AG08396 (cell line): ENCODE measurements around the gene CPSF4L.
A peak's percentile ranks its signal among the peaks of the same experiment; 100 is the strongest.

ENCODE experiments used
- DNase-seq: peaks from one replicate; pipeline ENCODE4 v3.0.0; 2012; ENCODE audit warnings: low spot score, mixed read lengths

Gene CPSF4L

DNA sequence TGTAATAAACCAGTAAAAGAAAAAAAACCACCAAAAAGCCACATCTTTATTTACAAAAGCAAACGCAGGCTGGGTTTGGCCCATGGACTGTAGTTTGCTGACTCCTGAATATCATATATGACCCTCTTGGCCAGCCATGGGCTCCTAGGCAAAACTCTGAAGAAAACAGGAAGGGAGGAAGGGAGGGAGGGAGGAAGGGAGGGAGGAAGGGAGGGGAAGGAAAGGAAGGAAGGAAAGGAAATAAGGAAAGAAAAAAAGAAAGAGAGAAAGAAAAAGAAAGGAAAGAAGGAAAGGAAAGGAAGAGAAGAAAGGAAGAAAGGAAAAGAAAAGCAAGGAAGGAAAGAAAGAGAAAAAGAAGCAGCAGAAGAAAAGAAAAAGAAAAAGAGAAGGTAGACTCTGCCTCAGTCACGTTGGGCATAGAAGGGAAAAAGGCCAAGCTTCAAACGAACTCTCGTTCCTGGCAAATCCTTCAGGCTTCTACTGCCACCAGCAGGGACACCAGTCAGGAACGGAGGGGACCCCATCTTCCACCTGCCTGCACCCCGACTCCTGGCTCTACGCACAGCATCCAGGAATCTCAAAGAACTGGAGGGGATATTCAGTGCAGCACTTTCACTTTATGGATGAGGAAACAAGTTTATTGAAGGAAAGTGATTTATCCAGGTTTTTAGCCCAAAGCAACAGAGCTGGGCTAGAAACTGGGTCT lies 28.0 kb upstream of the CPSF4L start:
- DNase-seq = no peak

DNA sequence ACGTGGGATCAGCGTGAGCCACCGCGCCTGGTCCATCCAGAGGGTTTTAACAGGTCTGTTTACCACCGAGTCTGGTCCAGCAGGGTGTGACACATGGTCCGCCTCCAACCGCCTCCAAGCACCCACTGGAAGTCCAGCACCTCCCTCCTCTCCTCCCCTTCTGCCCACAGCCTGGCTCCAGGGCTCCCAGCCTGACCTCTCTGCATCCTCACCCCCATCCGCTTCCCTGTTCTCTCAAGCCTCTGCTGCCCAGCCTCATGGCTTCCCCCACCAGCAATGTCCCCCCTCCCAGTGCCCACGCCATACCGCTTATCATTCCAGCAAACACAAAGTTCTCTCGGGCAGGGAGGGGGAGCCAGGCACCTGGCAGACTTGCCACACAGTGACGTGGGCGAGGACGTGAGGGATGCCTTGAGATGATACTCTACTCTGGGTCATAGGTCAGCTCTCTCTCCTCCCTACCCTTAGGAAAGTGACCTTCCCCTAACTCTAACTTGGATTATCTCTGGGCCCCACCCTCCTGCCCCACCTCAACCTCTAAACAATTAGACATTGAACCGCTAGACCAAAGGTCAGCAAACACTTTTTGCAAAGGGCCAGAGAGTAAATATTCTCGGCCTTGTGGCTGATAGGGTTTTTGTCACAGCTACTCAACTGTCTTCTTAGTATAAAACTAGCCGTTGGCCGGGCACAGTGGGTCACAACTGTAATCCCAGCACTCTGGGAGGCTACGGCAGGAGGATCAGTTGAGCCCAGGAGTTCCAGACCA lies 27.0 kb upstream of the CPSF4L start:
- no peak for DNase-seq

DNA sequence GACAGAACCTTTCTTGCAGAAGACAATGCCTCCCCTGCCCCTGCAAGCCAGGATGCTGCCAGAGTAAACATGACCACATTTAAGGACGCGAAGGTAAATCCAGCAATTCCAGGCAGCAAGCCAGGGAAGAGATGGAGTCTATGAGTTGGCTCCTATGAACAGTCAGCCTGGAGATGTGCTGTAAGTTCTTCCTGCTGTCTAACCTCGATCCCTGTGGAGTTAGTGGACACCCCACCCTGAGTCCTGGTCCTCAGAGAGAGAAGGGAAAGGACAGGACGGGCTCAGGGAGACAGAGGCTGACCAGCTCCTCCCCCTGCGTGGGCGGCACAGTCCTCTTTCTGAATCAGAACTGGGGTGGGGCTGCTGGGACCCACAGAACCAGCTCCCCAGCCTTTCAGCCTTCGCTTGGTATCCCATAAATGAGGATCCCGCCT lies 25.2 kb upstream of the CPSF4L start:
- no peak for DNase-seq

DNA sequence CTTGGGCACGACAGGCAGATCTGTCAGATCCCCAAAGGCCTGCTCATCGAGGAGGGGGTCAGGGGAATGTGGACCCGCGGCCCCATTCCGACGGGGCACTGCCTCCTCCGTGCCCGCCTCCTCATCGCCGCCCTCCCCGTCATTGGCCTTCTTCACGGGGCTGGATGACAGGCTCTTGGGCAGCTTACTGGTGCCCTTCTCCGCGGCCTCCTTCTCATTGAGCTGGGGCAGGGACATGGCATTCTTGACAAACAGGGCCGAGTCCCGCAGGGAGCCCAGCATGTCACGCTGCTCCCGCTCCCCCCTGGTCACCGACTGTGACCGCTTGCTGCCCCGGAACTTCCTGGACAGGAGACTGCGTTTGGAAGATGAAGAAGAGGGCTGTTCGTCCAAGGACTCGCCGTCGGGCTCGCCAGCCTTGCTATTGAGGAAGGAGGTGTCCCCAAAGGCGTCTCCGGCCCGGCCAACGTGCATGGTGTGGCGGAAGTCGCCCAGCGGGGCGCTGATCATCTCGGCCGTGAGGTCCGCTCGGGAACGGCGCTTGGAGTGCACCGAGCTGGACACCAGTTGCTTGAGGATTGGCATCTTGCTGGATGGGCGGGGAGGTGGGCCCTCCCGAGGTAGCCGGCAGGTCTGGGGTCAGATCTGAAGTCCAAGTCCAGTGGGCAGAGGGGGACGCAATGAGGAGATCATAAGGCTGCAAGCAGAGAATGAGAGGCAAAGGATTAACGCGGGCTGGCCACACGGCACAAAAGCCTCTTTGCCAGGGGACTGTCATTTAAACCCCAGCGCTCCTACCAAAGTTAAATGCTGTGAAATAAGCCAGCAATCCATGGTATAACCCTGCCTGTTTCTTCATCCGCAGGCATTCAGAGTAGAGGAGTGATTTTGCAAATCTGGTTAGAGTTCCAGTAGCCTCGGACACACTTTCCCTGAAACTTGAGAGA lies 24.5 kb upstream of the CPSF4L start:
- DNase-seq = no peak

DNA sequence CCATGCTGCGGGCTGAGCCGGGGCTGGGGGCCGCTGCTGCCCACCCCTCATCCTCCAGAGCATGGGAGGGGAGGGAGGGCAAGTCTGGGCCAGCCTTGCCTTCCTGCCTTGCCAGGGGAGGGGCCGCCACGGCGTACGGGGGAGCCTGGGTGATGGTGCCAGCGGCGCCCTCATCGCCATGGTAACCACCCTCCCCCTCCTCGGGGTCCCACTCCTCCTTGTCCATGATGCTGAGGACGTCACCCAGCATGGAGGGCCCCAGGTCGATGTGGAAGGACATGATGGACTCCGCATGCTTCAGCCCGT lies 23.9 kb upstream of the CPSF4L start:
- DNase-seq = no peak

DNA sequence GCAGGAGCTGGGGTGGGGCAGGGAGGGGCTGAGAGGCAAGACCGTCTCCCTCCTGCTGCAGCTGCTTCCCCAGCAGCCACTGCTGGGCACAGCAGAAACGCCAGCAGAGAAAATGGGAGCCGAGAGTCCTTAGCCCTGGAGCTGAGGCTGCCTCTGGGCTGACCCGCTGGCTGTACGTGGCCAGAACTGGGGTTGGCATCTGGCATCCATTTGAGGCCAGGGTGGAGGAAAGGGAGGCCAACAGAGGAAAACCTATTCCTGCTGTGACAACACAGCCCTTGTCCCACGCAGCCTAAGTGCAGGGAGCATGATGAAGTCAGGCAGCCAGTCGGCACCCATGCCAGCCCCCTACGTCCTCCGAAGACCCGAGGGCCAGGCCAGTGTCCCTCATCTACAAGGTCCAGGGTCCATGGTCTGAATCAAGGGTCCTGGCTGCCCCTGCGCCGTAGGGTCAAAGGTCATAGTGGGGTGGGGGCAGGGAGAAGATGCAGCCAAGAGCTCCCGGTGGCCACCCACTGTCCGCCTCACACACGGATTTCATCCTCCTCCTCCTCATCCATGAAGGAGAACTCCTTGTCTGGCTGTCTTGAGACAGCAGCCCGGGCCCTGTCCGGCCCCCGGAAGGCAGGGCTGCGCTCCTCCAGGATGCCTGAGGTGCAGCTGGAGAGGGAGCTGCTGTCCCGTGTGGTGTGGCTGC lies 23.4 kb upstream of the CPSF4L start:
- DNase-seq = no peak

DNA sequence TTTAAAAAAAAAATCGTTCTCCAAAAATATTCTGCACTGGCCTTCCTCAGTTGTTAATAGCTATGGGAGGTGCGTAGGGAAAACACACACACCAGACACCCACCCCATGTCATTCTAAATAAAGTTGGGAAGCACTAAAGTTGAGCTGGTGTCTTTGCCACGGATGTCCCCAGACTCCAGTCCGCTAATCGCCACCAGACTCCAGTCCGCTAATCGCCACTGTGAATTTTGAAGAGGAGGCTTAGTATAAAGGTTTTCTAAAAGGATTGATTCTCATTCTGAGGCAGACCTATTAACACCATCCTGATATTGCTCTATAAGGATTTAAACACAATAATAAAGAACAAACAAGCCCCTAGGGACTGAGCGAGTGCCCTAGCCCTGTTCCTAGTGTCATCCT lies 22.7 kb upstream of the CPSF4L start:
- DNase-seq = no peak

DNA sequence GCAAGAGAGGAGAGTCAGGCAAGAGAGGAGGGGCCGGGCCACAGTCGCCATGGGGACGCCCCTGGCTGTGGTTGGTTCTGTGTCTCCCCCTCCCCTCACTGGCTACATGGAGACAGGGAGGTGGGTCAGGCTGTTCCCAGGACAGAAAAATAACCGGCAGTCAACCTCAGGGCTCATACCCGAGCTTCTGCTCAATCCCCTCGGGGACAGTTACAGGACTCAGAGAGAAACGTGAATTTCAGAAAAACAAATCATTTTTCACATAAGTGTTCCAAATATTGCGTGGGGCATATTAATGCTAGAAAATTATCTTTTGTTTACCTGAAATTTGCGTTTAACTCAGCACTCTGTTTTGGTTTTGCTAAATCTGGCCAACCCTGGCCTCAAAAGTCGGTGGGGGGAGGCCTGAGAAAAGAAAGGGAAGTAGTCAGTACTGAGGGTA lies 22.2 kb upstream of the CPSF4L start:
- no peak for DNase-seq

DNA sequence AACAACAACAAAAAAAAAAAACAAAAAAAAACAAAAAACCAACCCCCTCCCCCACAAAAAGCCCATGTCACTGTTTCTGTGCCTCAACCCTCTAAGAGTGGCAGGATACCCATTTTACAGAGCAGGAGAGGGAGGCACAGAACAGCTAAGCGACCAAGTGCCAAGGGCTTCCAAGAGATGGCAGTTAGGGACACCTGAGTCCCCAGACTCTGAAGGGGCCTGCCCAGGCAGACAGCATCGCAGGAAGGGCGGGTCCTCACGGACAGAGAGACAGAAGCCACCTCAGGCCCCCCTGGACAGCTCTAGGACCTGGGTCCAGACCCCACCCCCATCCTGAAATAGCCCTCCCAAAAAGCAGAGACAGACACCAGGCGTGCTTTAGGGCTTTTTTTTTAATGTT lies 21.6 kb upstream of the CPSF4L start:
- DNase-seq = no peak

DNA sequence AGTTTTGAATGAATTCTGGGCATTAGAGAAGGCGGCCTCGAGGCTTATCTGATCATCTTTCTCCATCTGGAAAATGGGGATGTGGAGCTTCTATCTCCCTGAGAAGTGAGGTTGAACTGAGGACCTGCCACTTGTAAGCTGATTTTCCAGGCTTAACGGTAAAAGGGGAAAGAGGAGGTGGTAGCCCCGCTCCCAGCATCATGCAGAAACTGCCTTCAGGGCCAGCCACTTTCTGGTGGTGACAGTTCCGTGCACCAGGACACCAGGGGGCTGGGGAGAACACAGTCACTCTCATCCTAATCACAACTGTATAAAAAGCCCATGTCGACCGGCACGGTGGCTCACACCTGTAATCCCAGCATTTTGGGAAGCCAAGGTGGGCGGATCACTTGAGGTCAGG lies 20.9 kb upstream of the CPSF4L start:
- DNase-seq = no peak

DNA sequence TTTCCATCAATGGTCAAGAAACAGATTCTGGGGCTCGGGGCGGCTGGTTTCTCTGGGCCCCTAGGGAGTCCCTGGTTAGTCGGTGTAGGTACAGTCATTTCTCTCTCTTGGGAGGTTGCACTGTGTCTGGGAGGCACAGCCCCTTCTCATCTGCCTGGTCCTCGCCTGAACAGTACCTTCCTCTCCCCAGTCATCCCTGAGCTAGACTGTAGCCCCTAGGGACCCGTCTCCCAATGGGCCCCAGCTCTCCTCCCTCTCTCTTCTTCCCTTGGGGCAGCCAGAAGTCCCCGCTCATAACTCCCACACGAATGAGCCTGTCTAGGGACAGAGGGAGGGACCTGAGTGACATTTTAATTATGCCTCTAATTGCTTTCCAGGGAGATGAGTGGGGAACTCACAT lies 20.2 kb upstream of the CPSF4L start:
- no peak for DNase-seq

DNA sequence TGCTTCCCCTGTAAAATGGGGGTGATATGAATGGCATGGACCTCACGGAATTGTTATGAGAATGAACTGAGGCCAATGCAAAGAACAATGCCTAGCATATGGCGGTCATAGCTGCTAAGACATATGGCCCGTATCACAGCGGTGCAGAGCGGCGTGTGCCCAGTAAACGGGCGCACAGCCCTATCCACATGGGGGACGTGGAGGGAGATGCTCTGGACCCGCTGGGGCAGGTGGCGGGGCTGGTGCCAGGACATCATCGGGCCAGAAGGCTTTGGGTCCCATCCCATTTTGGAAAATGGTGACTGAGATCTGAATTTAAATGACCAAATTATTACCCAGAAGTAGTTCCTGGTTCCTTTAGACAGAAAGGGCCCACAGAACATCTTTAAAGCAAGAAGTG lies 18.5 kb upstream of the CPSF4L start:
- no peak for DNase-seq

DNA sequence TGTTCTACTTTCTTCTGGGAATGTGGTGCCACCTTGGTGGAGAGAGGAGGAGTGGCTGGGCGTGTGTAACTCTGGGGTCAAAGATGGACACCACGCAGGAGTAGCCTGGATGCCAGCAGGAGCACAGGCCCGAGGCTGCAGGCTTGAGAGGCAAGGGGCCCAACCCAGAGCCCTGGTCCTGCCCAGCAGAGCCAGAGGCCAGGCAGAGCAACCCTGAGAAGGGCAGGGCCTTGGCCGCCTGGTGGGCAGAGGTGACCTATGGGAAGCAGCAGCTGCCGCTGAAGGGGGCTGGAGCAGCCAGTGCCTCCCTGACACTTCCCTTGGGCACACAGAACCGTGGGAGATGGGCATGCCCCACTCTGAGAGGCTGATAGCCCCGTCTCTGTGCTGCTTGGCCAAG lies 18.0 kb upstream of the CPSF4L start:
- DNase-seq = no peak

DNA sequence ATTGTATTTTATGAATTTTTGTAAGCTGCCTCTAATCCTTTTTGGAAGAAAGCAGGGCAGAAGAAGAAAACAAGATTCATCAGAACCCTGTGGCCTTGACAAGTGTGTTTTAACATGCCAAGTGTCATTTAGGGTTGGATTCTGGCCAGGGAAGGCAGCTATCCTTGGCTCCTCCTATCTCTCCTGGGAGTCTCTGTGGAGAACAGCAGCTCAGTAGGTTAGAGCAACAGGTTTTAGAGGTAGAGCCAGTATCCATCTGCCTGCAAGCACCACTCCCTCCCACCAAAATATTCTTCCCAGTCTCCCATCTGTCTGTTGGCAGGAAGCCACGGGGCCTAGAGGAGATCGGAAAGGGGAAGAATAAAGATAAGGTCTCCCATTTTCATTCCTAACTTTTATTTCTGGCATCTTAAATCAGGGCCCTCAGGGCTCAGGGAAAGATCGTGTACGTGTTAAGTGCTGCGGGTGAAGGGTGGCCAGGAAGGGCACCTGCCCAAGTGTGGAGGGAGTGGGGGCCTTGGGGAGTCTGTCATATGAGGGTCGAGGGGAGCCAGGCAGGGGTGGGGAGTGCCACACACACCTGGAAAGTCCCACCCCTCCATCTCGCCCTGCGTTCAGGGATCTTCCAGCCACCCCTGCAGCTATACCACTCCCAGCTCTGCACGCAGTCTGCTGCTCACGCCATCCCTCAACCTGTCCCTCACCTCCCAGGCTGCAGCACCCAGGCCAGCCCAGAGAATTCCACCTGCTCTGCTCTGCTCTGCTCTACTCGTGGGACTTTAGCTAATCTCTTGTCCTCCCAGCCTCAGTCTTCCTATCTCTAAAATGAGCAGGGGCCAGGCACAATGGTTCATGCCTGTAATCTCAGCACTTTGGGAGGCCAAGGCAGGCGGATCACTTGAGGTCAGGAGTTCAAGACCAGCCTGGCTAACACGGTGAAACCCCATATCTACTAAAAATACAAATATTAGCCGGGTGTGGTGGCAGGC lies 17.1 kb upstream of the CPSF4L start:
- peak; percentile 29 for DNase-seq

DNA sequence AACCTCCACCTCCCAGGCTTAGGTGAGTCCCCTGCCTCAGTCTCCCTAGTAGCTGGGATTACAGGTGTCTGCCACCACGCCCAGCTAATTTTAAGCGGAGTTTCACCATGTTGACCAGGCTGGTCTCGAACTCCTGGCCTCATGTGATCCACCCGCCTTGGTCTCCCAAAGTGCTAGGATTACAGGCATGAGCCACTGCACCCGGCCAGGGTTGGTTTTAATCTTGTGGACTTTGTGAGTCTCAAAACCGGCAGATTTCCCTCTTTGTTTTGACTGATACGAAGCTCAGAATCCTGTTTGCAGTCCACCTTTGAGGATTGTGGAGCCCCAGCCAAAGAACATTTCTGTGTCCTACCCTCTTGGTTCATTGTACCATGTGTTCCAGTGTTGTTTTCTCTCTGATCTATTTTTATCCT lies 16.4 kb upstream of the CPSF4L start:
- DNase-seq = no peak

DNA sequence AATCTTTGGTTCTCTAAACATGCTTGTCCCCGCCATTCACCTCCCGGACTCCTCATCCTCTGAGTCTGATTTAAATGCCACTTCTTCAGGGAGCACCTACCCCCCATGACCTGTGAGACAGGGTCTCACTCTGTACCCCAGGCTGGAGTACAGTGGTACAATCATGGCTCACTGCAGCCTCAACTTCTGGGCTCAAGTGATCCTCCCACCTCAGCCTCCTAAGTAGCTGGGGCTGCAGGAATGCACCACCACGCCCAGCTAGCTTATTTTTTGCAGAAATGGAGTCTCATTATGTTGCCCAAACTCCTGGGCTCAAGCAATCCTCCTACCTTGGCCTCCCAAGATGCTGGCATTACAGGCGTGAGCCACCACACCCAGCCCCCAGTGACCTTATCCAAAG lies 12.8 kb upstream of the CPSF4L start:
- no peak for DNase-seq

DNA sequence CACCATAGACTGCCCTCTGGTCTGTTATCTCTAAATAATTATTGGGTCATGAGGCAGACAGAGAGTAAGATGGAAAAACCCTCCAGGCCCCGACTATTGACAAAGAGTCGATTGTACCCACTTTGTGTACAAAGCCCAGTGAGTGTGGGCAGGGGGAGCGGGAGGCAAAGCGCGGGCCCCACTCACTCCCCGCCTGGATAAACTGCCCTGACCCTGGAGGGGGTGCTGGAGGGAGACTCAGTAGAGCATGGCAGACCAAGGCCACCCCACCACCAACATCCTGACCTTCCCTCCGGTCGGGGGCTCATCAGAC lies 11.2 kb upstream of the CPSF4L start:
- DNase-seq = no peak

DNA sequence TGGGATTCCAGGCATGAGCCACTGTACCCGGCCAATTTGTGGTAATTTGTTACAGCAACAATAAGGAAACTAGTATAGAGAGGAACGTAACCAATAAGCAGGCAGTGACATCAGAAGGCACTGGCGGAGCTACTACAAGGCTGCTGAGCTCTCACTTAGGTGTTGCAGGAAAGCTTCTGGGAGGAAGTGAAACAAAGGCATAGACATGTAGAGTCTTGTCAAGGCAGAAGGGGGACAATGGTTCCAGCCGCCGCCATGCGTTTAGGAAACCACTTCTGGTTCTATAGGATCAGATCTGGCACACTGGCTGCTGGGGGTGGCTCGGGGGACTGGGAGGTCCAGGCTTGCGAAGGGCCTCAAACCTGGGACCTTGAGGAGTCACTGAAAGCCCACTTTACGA lies 9.4 kb upstream of the CPSF4L start:
- no peak for DNase-seq

DNA sequence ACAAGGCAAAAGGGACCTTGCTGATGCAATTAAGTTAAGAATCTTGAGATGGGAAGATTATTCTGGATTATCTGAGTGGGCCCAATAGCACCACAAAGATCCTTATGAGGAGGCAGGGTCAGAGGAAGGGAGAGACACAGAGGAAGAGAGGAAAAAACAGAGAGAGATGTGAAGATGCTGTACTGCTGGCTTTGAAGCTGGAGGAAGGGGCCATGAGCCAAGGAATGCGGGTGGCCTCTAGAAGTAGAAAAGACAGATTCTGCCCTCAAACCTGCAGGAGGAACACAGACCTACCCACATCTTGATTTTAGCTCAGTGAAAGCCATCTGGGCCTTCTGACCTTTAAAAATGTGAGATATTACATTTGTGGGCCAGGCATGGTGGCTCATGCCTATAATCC lies 8.1 kb upstream of the CPSF4L start:
- DNase-seq = no peak

DNA sequence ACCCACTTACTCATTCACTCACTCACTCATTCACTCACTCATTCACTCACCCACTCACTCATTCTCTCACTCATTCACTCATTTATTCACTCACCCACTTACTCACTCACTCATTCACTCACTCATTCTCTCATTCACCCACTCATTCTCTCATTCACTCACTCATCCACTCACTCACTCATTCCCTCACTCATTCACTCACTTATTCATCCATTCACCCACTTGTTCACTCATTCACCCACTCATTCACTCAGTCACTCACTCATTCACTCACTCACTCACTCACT lies 7.6 kb upstream of the CPSF4L start:
- DNase-seq = no peak

DNA sequence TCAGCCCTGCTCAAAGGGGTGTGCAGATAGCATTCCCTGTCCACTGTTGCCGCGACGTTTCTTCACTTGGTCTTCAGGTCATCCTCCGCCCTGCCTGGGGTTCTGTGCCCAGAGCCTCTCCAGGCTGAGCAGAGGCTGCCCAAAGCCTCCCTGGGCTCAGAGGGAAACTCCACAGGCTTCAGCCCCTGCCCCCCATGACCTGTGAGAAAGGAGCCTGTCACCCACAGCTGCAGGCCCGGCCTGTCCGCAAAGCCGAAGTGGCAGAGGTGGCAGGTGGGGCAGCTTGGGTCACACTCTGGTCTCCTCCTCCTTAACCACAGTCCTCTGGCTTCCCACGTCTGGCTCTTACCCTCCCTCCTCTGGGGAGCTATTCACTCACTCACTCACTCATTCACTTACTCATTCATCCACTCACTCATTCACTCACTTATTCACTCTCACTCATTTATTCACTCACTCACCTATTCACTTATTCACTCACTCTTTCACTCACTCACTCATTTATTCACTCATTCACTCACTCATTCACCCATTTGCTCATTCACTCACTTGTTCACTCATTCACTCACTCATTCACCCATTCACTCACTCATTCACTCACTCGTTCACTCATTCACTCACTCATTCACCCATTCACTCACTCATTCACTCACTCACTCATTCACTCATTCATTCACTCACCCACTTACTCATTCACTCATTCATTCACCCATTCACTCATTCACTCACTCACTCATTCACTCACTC lies 7.1 kb upstream of the CPSF4L start:
- DNase-seq = no peak
